Brain microvascular endothelial cell (primary cell): Measurements from ENCODE around the gene CTNND2.
"Not testable (repeated sequence)": the region's sequence is repeated elsewhere in the genome, so short reads cannot be mapped to it uniquely, and the experiment has no call there.

Source experiments
- DNase-seq: peaks from one replicate; pipeline ENCODE4 v3.0.0-alpha.2; 2020
- H3K27ac ChIP-seq: fragments of 250-450 bp; sonication (Bioruptor Pico); 2 replicates; pipeline ENCODE4 v1.5.1; 2020; ENCODE audit warnings: mild to moderate bottlenecking, moderate library complexity
- H3K27me3 ChIP-seq: fragments of 250-450 bp; sonication (Bioruptor Pico); replicated peaks from 2 replicates; pipeline ENCODE4 v1.5.1; 2020; ENCODE audit warnings: mild to moderate bottlenecking
- H3K36me3 ChIP-seq: fragments of 250-450 bp; sonication (Bioruptor Pico); replicated peaks from 2 replicates; pipeline ENCODE4 v1.5.1; 2020; ENCODE audit warnings: mild to moderate bottlenecking
- H3K4me3 ChIP-seq: 2 replicates; pipeline ENCODE4 v1.5.1; 2011; ENCODE audit warnings: low read depth, mild to moderate bottlenecking, control low read depth, low read length, moderate library complexity
- CTCF ChIP-seq: IDR thresholded peaks from 2 replicates; pipeline ENCODE4 v1.5.1; 2011; ENCODE audit warnings: low read depth, mild to moderate bottlenecking, moderate library complexity, low read length, control low read depth, inconsistent platforms; ENCODE audit errors: missing control alignments
- in situ Hi-C: cut with HindIII; loops from 2 replicates; pipeline ENCODE4 v1.10.0; 2017; ENCODE audit warnings: low sequenced_read_pairs, low pct_ligation_motif_present

CTNND2 gene

GRCh38 chr5:11851965-11852716 is 52.1 kb downstream of the CTNND2 start:
- in situ Hi-C loops, result no loop called here

DNA sequence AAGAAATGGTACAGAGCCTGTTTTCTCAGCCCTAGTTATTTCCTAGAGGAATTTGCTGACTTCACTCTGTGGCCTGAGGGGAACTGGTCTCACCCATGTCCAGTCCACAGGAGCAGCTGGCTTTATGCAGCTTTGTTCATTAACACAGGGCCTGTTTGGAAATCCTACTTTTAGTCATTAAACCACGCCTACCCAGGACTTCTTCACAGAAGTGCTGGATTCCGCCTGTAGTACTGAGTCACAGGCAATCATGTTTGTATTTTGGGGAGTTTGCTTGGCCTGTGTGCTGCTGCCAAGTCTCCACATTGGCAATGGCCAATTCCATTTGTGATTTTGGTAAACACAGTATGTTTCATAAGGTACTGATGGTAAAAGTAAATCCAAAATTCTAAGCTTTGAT is 52.8 kb downstream of the CTNND2 start:
- Histone ChIP-seq H3K36me3 (no peaks in the 10 kb centered on the region), H3K27ac (no peak overlapping the region), H3K4me3 (no peak overlapping the region), H3K27me3 (no peaks in the 10 kb centered on the region)
- no peak for DNase-seq
- TF ChIP-seq CTCF, result no peak
- in situ Hi-C loops, result no loop called here

More at GRCh38 chr5:11851965-11852716, 52.1 kb downstream of the CTNND2 start:
- no peaks in the 10 kb centered on the region for H3K27me3 ChIP-seq
- H3K4me3 ChIP-seq, result no peak overlapping the region
- no peak overlapping the region for H3K27ac ChIP-seq
- DNase-seq, result no peak
- H3K36me3 ChIP-seq, result no peaks in the 10 kb centered on the region
- TF ChIP-seq CTCF, result no peak

GRCh38 chr5:11828566-11828965 is 75.7 kb downstream of the CTNND2 start:
- H3K27ac ChIP-seq, in situ Hi-C loops, DNase-seq, H3K36me3 ChIP-seq, H3K4me3 ChIP-seq, H3K27me3 ChIP-seq: not testable (repeated sequence)

- DNase-seq, result no peak
- no peak overlapping the region for H3K4me3 ChIP-seq
- no peaks in the 10 kb centered on the region for H3K36me3 ChIP-seq
- no peaks in the 10 kb centered on the region for H3K27me3 ChIP-seq
- no peak overlapping the region for H3K27ac ChIP-seq
- no peak for TF ChIP-seq CTCF
- in situ Hi-C loops, result no loop called here
These were observed 81.6 kb downstream of the CTNND2 start for GRCh38 chr5:11822598-11822997.

GRCh38 chr5:11815916-11816315 is 88.3 kb downstream of the CTNND2 start:
- TF ChIP-seq CTCF, result no peak
- no peak overlapping the region for H3K4me3 ChIP-seq
- in situ Hi-C loops, result no loop called here
- H3K36me3 ChIP-seq, result no peaks in the 10 kb centered on the region
- H3K27me3 ChIP-seq, result no peaks in the 10 kb centered on the region
- no peak for DNase-seq
- H3K27ac ChIP-seq, result no peak overlapping the region

- Histone ChIP-seq H3K27ac (no peak overlapping the region), H3K4me3 (no peak overlapping the region), H3K27me3 (no peaks in the 10 kb centered on the region), H3K36me3 (no peaks in the 10 kb centered on the region)
- in situ Hi-C loops, result no loop called here
- DNase-seq, result no peak
- no peak for TF ChIP-seq CTCF
These were observed 88.8 kb downstream of the CTNND2 start for GRCh38 chr5:11815481-11815880.
